GM12891 (cell line): ENCODE data around the gene NSFL1C.

ENCODE experiments used
- POLR2A ChIP-seq: IDR thresholded peaks from 2 replicates; pipeline ENCODE4 v1.6.1; 2011; ENCODE audit warnings: low read depth, low read length, control low read depth
- POLR2AphosphoS5 ChIP-seq: IDR thresholded peaks from 2 replicates; pipeline ENCODE4 v1.6.1; 2011; ENCODE audit warnings: low read depth, low read length, control low read depth

GRCh38 chr20:1499528-1500420 is 33.1 kb upstream of the NSFL1C start:
- TF ChIP-seq POLR2AphosphoS5: no peak
- no peak for TF ChIP-seq POLR2A
